Measurements from ENCODE around the gene EIF4E. TPM values are rescaled to one million over a fixed set of nuclear protein-coding genes. Genes with fewer than 3 reads are reported as not detected.
"Not testable (repeated sequence)": the region's sequence is repeated elsewhere in the genome, so short reads cannot be mapped to it uniquely, and the experiment has no call there.

EIF4E gene
- total RNA-seq, 1 experiment from 2014 or later: 179 TPM

GRCh38 chr4:98890702-98891455, 38.1 kb downstream of the EIF4E start:
- Histone ChIP-seq H3K9me3 (ENCODE audit: low read depth, low read length, poor library complexity, severe bottlenecking) (peaks cover 3% of the 10 kb centered on the region), H3K27ac (ENCODE audit: low read depth, low read length, poor library complexity, severe bottlenecking) (no peak overlapping the region), H3K4me3 (ENCODE audit: low read depth, low read length, poor library complexity, severe bottlenecking) (no peak overlapping the region), H3K4me1 (ENCODE audit: insufficient read depth, low read length, poor library complexity, severe bottlenecking) (no peaks in the 10 kb centered on the region), H3K27me3 (replicated peaks; ENCODE audit: insufficient read depth, low read depth, low read length, poor library complexity) (no peaks in the 10 kb centered on the region), H3K36me3 (ENCODE audit: insufficient read depth, low read length, poor library complexity, severe bottlenecking) (peaks cover 71% of the 10 kb centered on the region)
- CTCF ChIA-PET: no interaction called here
- no peak for DNase-seq (ENCODE audit: low spot score)
- intact Hi-C loops (cut with micrococcal nuclease; ENCODE audit: unreplicated experiment): no loop called here
- TF ChIP-seq, protein P1, sequence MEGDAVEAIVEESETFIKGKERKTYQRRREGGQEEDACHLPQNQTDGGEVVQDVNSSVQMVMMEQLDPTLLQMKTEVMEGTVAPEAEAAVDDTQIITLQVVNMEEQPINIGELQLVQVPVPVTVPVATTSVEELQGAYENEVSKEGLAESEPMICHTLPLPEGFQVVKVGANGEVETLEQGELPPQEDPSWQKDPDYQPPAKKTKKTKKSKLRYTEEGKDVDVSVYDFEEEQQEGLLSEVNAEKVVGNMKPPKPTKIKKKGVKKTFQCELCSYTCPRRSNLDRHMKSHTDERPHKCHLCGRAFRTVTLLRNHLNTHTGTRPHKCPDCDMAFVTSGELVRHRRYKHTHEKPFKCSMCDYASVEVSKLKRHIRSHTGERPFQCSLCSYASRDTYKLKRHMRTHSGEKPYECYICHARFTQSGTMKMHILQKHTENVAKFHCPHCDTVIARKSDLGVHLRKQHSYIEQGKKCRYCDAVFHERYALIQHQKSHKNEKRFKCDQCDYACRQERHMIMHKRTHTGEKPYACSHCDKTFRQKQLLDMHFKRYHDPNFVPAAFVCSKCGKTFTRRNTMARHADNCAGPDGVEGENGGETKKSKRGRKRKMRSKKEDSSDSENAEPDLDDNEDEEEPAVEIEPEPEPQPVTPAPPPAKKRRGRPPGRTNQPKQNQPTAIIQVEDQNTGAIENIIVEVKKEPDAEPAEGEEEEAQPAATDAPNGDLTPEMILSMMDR (conservative IDR thresholded peaks at IDR 0.05; ENCODE audit: low read depth, low read length): no peak
- TF ChIP-seq EZH2 (IDR thresholded peaks at IDR 0.05; ENCODE audit: borderline replicate concordance, low read depth, low read length, poor library complexity, severe bottlenecking): no peak
- no TSS peak for BruUV-seq (replicated peaks)
- POLR2A ChIA-PET (ENCODE audit: low non-redundant PET): interaction anchor here (0.5 kb wide), 1 partner anchor 232 kb away, joined by 11 read pairs; the partner anchor contains the start of gene TSPAN5

GRCh38 chr4:98887145-98887544, 41.8 kb downstream of the EIF4E start:
- no peaks in the 10 kb centered on the region for H3K9me3 ChIP-seq (ENCODE audit: low read depth, low read length, poor library complexity, severe bottlenecking)
- no peak overlapping the region for H3K4me3 ChIP-seq (ENCODE audit: low read depth, low read length, poor library complexity, severe bottlenecking)
- H3K27ac ChIP-seq (ENCODE audit: low read depth, low read length, poor library complexity, severe bottlenecking): no peak overlapping the region
- no TSS peak for BruUV-seq (replicated peaks)
- intact Hi-C loops (cut with micrococcal nuclease; ENCODE audit: unreplicated experiment): no loop called here
- ChIA-PET POLR2A (ENCODE audit: low non-redundant PET) (no interaction called here), CTCF (no interaction called here)
- H3K4me1 ChIP-seq (ENCODE audit: insufficient read depth, low read length, poor library complexity, severe bottlenecking): no peaks in the 10 kb centered on the region
- peaks cover 73% of the 10 kb centered on the region for H3K36me3 ChIP-seq (ENCODE audit: insufficient read depth, low read length, poor library complexity, severe bottlenecking)
- TF ChIP-seq, protein P1 (conservative IDR thresholded peaks at IDR 0.05; ENCODE audit: low read depth, low read length): no peak
- TF ChIP-seq EZH2 (IDR thresholded peaks at IDR 0.05; ENCODE audit: borderline replicate concordance, low read depth, low read length, poor library complexity, severe bottlenecking): no peak
- H3K27me3 ChIP-seq (replicated peaks; ENCODE audit: insufficient read depth, low read depth, low read length, poor library complexity): no peaks in the 10 kb centered on the region
- DNase-seq (ENCODE audit: low spot score): no peak

GRCh38 chr4:98886382-98886781, 42.6 kb downstream of the EIF4E start:
- H3K4me1 ChIP-seq (ENCODE audit: insufficient read depth, low read length, poor library complexity, severe bottlenecking); POLR2A ChIA-PET (ENCODE audit: low non-redundant PET); BruUV-seq (replicated peaks); H3K27ac ChIP-seq (ENCODE audit: low read depth, low read length, poor library complexity, severe bottlenecking); DNase-seq (ENCODE audit: low spot score); intact Hi-C loops (cut with micrococcal nuclease; ENCODE audit: unreplicated experiment); H3K27me3 ChIP-seq (replicated peaks; ENCODE audit: insufficient read depth, low read depth, low read length, poor library complexity); CTCF ChIA-PET; H3K4me3 ChIP-seq (ENCODE audit: low read depth, low read length, poor library complexity, severe bottlenecking); H3K9me3 ChIP-seq (ENCODE audit: low read depth, low read length, poor library complexity, severe bottlenecking): not testable (repeated sequence)
- peaks cover 78% of the 10 kb centered on the region for H3K36me3 ChIP-seq (ENCODE audit: insufficient read depth, low read length, poor library complexity, severe bottlenecking)

GRCh38 chr4:98880884-98881283, 48.0 kb downstream of the EIF4E start:
- DNase-seq (ENCODE audit: low spot score); POLR2A ChIA-PET (ENCODE audit: low non-redundant PET); H3K9me3 ChIP-seq (ENCODE audit: low read depth, low read length, poor library complexity, severe bottlenecking); H3K27ac ChIP-seq (ENCODE audit: low read depth, low read length, poor library complexity, severe bottlenecking); intact Hi-C loops (cut with micrococcal nuclease; ENCODE audit: unreplicated experiment); H3K4me1 ChIP-seq (ENCODE audit: insufficient read depth, low read length, poor library complexity, severe bottlenecking); H3K27me3 ChIP-seq (replicated peaks; ENCODE audit: insufficient read depth, low read depth, low read length, poor library complexity); H3K4me3 ChIP-seq (ENCODE audit: low read depth, low read length, poor library complexity, severe bottlenecking); CTCF ChIA-PET; BruUV-seq (replicated peaks): not testable (repeated sequence)
- peaks cover 54% of the 10 kb centered on the region for H3K36me3 ChIP-seq (ENCODE audit: insufficient read depth, low read length, poor library complexity, severe bottlenecking)
